Neural cell (in vitro differentiated cells): Measurements from ENCODE around the gene P2RY11. TPM values are rescaled to one million over a fixed set of nuclear protein-coding genes. Genes with fewer than 3 reads are reported as not detected.

Source experiments
- H2AFZ ChIP-seq: fragments of 200-600, 300-800 bp; sonication (generic), shearing (Covaris generic); 2 replicates; pipeline ENCODE4 v1.6.0; 2014; ENCODE audit warnings: low read depth, mild to moderate bottlenecking, antibody characterized with exemption, low read length, moderate library complexity
- H3F3A ChIP-seq: fragments of 200-600 bp; shearing (Covaris generic); 2 replicates; pipeline ENCODE4 v1.6.1; 2016; ENCODE audit warnings: mild to moderate bottlenecking, moderate library complexity, mixed read lengths, antibody characterized with exemption, low read length; ENCODE audit not compliant: insufficient read depth, poor library complexity, severe bottlenecking
- H3K27ac ChIP-seq: fragments of 200-600, 300-800 bp; sonication (generic), shearing (Covaris generic); 2 replicates; pipeline ENCODE4 v1.5.1; 2014; ENCODE audit warnings: mild to moderate bottlenecking, low read length, moderate library complexity
- H3K27me3 ChIP-seq: fragments of 300-800, 200-600 bp; sonication (generic), shearing (Covaris generic); 2 replicates; pipeline ENCODE4 v1.6.0; 2014; ENCODE audit warnings: mild to moderate bottlenecking, low read depth, low read length, moderate library complexity; ENCODE audit not compliant: insufficient read depth
- H3K36me3 ChIP-seq: fragments of 300-800, 200-600 bp; sonication (generic), shearing (Covaris generic); 2 replicates; pipeline ENCODE4 v1.5.1; 2014; ENCODE audit warnings: mild to moderate bottlenecking, antibody characterized with exemption, low read length, moderate library complexity; ENCODE audit not compliant: insufficient read depth
- H3K4me2 ChIP-seq: fragments of 300-800, 200-600 bp; sonication (generic), shearing (Covaris generic); 2 replicates; pipeline ENCODE4 v1.6.0; 2014; ENCODE audit warnings: mild to moderate bottlenecking, low read length
- H3K4me3 ChIP-seq: fragments of 300-800, 200-600 bp; sonication (generic), shearing (Covaris generic); 2 replicates; pipeline ENCODE4 v1.5.1; 2014; ENCODE audit warnings: mild to moderate bottlenecking, low read length, moderate library complexity
- H3K79me2 ChIP-seq: fragments of 200-600 bp; shearing (Covaris generic); replicated peaks from 2 replicates; pipeline ENCODE4 v1.6.0; 2014; ENCODE audit warnings: mild to moderate bottlenecking, low read length, moderate library complexity; ENCODE audit not compliant: insufficient read depth
- H3K9ac ChIP-seq: fragments of 300-800, 200-600 bp; sonication (generic), shearing (Covaris generic); 2 replicates; pipeline ENCODE4 v1.6.1; 2016; ENCODE audit warnings: mild to moderate bottlenecking, low read length, mixed read lengths
- H3K9me2 ChIP-seq: fragments of 200-600 bp; shearing (Covaris generic); 2 replicates; pipeline ENCODE4 v1.6.1; 2016; ENCODE audit warnings: mild to moderate bottlenecking, low read length, mixed read lengths; ENCODE audit not compliant: insufficient read depth
- H3K9me3 ChIP-seq: fragments of 200-600, 300-800 bp; sonication (generic), shearing (Covaris generic); 2 replicates; pipeline ENCODE4 v1.6.1; 2016; ENCODE audit warnings: mild to moderate bottlenecking, mixed run types, low read length, moderate library complexity, mixed read lengths
- H4K20me1 ChIP-seq: fragments of 200-600 bp; shearing (Covaris generic); 2 replicates; pipeline ENCODE4 v1.6.1; 2016; ENCODE audit warnings: mild to moderate bottlenecking, mixed run types; ENCODE audit not compliant: insufficient read depth
- CTCF ChIP-seq: fragments of 450-650 bp; IDR thresholded peaks from 2 replicates; pipeline ENCODE4 v1.5.1; 2014; ENCODE audit warnings: antibody characterized with exemption, mild to moderate bottlenecking, moderate library complexity; ENCODE audit not compliant: poor library complexity, severe bottlenecking
- EP300 ChIP-seq: fragments of 450-650 bp; conservative IDR thresholded peaks from 2 replicates; pipeline ENCODE4 v1.6.1; 2014; ENCODE audit warnings: antibody characterized with exemption, mild to moderate bottlenecking, moderate library complexity; ENCODE audit not compliant: poor library complexity, severe bottlenecking
- EZH2 ChIP-seq: fragments of 200-600, 300-800 bp; shearing (Covaris generic), sonication (generic); IDR thresholded peaks from 2 replicates; pipeline ENCODE4 v1.6.1; 2014; ENCODE audit warnings: antibody characterized with exemption, low read length, borderline replicate concordance, mild to moderate bottlenecking; ENCODE audit not compliant: insufficient read depth, poor library complexity, severe bottlenecking
- MXI1 ChIP-seq: fragments of 450-650 bp; conservative IDR thresholded peaks from 2 replicates; pipeline ENCODE4 v1.6.1; 2014; ENCODE audit warnings: antibody characterized with exemption, mild to moderate bottlenecking; ENCODE audit not compliant: poor library complexity, severe bottlenecking
- POLR2AphosphoS5 ChIP-seq: IDR thresholded peaks from 2 replicates; pipeline ENCODE4 v1.6.1; 2012
- RAD21 ChIP-seq: fragments of 450-650 bp; conservative IDR thresholded peaks from 2 replicates; pipeline ENCODE4 v1.6.1; 2014; ENCODE audit warnings: antibody characterized with exemption, mild to moderate bottlenecking, moderate library complexity
- REST ChIP-seq: IDR thresholded peaks from 2 replicates; pipeline ENCODE4 v1.6.1; 2012; ENCODE audit warnings: borderline replicate concordance
- SMC3 ChIP-seq: fragments of 450-650 bp; conservative IDR thresholded peaks from 2 replicates; pipeline ENCODE4 v1.6.1; 2014; ENCODE audit warnings: antibody characterized with exemption, mild to moderate bottlenecking, moderate library complexity; ENCODE audit not compliant: poor library complexity
- TAF1 ChIP-seq: IDR thresholded peaks from 2 replicates; pipeline ENCODE4 v1.6.1; 2012; ENCODE audit warnings: low read depth
- polyA plus RNA-seq: library from polyadenylated mRNA; depleted of rRNA; stranded (reverse); fragments of >200 nt; gene quantifications from 2 replicates; pipeline ENCODE4 v1.2.3, GENCODE V29; 2014

Gene P2RY11
- polyA plus RNA-seq, 1 donor from 2014 or later: 5.4 TPM

- no peaks in the 10 kb centered on the region for H3K9me3 ChIP-seq
- H3F3A ChIP-seq: no peaks in the 10 kb centered on the region
- H3K27ac ChIP-seq: no peak overlapping the region
- no peak overlapping the region for H3K4me3 ChIP-seq
- H3K79me2 ChIP-seq: no peaks in the 10 kb centered on the region
- no peak overlapping the region for H2AFZ ChIP-seq
- no peak for TF ChIP-seq EP300
- TF ChIP-seq REST: no peak
- TF ChIP-seq CTCF: no peak
- no peak for TF ChIP-seq MXI1
- no peak for TF ChIP-seq POLR2AphosphoS5
- no peak for TF ChIP-seq SMC3
- TF ChIP-seq RAD21: no peak
- no peak for TF ChIP-seq EZH2
- no peak for TF ChIP-seq TAF1
- no peaks in the 10 kb centered on the region for H3K27me3 ChIP-seq
- no peaks in the 10 kb centered on the region for H3K9me2 ChIP-seq
- no peak overlapping the region for H3K4me2 ChIP-seq
- no peak overlapping the region for H3K9ac ChIP-seq
- H4K20me1 ChIP-seq: no peaks in the 10 kb centered on the region
- H3K36me3 ChIP-seq: peaks cover 4% of the 10 kb centered on the region
Observed at GRCh38 chr19:10143681-10144080, 32.2 kb downstream of the P2RY11 start.

GRCh38 chr19:10144361-10144760 lies 32.9 kb downstream of the P2RY11 start:
- no peak overlapping the region for H2AFZ ChIP-seq
- no peak overlapping the region for H3K4me3 ChIP-seq
- no peaks in the 10 kb centered on the region for H4K20me1 ChIP-seq
- no peaks in the 10 kb centered on the region for H3K27me3 ChIP-seq
- H3K4me2 ChIP-seq: no peak overlapping the region
- no peak overlapping the region for H3K27ac ChIP-seq
- no peaks in the 10 kb centered on the region for H3K9me3 ChIP-seq
- TF ChIP-seq RAD21 (no peak), REST (no peak), POLR2AphosphoS5 (no peak), EZH2 (no peak), EP300 (no peak), MXI1 (no peak), TAF1 (no peak), CTCF (no peak), SMC3 (no peak)
- H3K36me3 ChIP-seq: peaks cover 4% of the 10 kb centered on the region
- H3K9me2 ChIP-seq: no peaks in the 10 kb centered on the region
- H3K79me2 ChIP-seq: no peaks in the 10 kb centered on the region
- no peaks in the 10 kb centered on the region for H3F3A ChIP-seq
- no peak overlapping the region for H3K9ac ChIP-seq
